Measurements from ENCODE around the gene DAB1. TPM values are rescaled to one million over a fixed set of nuclear protein-coding genes. Genes with fewer than 3 reads are reported as not detected.

DAB1 gene
- total RNA-seq, 1 donor = 0.45 TPM

- H3K4me3 ChIP-seq (ENCODE audit: low read depth, low read length) = no peak overlapping the region
- TF ChIP-seq CTCF (IDR thresholded peaks at IDR 0.05; ENCODE audit: insufficient read depth, low read length) = no peak
- peak; percentile 51 for DNase-seq (ENCODE audit: low read depth)
Measured at GRCh38 chr1:56958526-56958925, 465.3 kb downstream of the DAB1 start.

- no peak overlapping the region for H3K4me3 ChIP-seq (ENCODE audit: low read depth, low read length)
- DNase-seq (ENCODE audit: low read depth) = no peak
- no peak for TF ChIP-seq CTCF (IDR thresholded peaks at IDR 0.05; ENCODE audit: insufficient read depth, low read length)
Measured at GRCh38 chr1:56957931-56958330, 465.9 kb downstream of the DAB1 start.

GRCh38 chr1:56954664-56955063 is 469.2 kb downstream of the DAB1 start:
- TF ChIP-seq CTCF (IDR thresholded peaks at IDR 0.05; ENCODE audit: insufficient read depth, low read length) = no peak
- DNase-seq (ENCODE audit: low read depth) = no peak
- no peak overlapping the region for H3K4me3 ChIP-seq (ENCODE audit: low read depth, low read length)

- DNase-seq (ENCODE audit: low read depth) = no peak
- TF ChIP-seq CTCF (IDR thresholded peaks at IDR 0.05; ENCODE audit: insufficient read depth, low read length) = no peak
- H3K4me3 ChIP-seq (ENCODE audit: low read depth, low read length) = no peak overlapping the region
Measured at GRCh38 chr1:56953386-56953785, 470.5 kb downstream of the DAB1 start.

- TF ChIP-seq CTCF (IDR thresholded peaks at IDR 0.05; ENCODE audit: insufficient read depth, low read length) = no peak
- DNase-seq (ENCODE audit: low read depth) = no peak
- H3K4me3 ChIP-seq (ENCODE audit: low read depth, low read length) = no peak overlapping the region
Measured at GRCh38 chr1:56952501-56952900, 471.4 kb downstream of the DAB1 start.

GRCh38 chr1:56948403-56949023 is 475.3 kb downstream of the DAB1 start:
- peak; percentile 80 for DNase-seq (ENCODE audit: low read depth)
- no peak overlapping the region for H3K4me3 ChIP-seq (ENCODE audit: low read depth, low read length)
- no peak for TF ChIP-seq CTCF (IDR thresholded peaks at IDR 0.05; ENCODE audit: insufficient read depth, low read length)

Measured in fibroblast of the aortic adventitia (primary cell).